IMR-90 (cell line): ENCODE measurements around the gene PRKCA.
"Not testable (repeated sequence)": the region's sequence is repeated elsewhere in the genome, so short reads cannot be mapped to it uniquely, and the experiment has no call there.

ENCODE experiments used
- FOS ChIP-seq: fragments of 150-350 bp; IDR thresholded peaks from 2 replicates; pipeline ENCODE4 v1.6.1; 2016; ENCODE audit warnings: low read depth, low read length
- NFE2L2 ChIP-seq: fragments of 150-350 bp; IDR thresholded peaks from 2 replicates; pipeline ENCODE4 v1.6.1; 2016; ENCODE audit warnings: low read depth, mild to moderate bottlenecking, low read length
- POLR2A ChIP-seq: IDR thresholded peaks from 2 replicates; pipeline ENCODE4 v1.6.1; 2012; ENCODE audit warnings: mild to moderate bottlenecking, low read depth, low read length
- RAD21 ChIP-seq: IDR thresholded peaks from 2 replicates; pipeline ENCODE4 v1.6.1; 2012; ENCODE audit warnings: low read length, improper control_type of control experiment
- RCOR1 ChIP-seq: IDR thresholded peaks from 2 replicates; pipeline ENCODE4 v1.6.1; 2012; ENCODE audit warnings: mild to moderate bottlenecking, low read length, improper control_type of control experiment; ENCODE audit not compliant: insufficient replicate concordance
- RFX5 ChIP-seq: IDR thresholded peaks from 2 replicates; pipeline ENCODE4 v1.8.0; 2012; ENCODE audit warnings: low read depth, mild to moderate bottlenecking, low read length, moderate library complexity
- SMC3 ChIP-seq: fragments of 150-350 bp; IDR thresholded peaks from 2 replicates; pipeline ENCODE4 v1.6.1; 2016; ENCODE audit warnings: low read depth, mild to moderate bottlenecking, antibody characterized with exemption, low read length, moderate library complexity
- TF ChIP-seq, protein P1 (sequence below): conservative IDR thresholded peaks from 2 replicates; pipeline ENCODE4 v1.5.1; 2012; ENCODE audit warnings: mild to moderate bottlenecking, low read depth, low read length, improper control_type of control experiment
- TF ChIP-seq, protein P2 (sequence below): fragments of 150-350 bp; IDR thresholded peaks from 2 replicates; pipeline ENCODE4 v1.6.1; 2016; ENCODE audit warnings: low read depth, mild to moderate bottlenecking, low read length, moderate library complexity, borderline replicate concordance

- TF ChIP-seq, protein P1, sequence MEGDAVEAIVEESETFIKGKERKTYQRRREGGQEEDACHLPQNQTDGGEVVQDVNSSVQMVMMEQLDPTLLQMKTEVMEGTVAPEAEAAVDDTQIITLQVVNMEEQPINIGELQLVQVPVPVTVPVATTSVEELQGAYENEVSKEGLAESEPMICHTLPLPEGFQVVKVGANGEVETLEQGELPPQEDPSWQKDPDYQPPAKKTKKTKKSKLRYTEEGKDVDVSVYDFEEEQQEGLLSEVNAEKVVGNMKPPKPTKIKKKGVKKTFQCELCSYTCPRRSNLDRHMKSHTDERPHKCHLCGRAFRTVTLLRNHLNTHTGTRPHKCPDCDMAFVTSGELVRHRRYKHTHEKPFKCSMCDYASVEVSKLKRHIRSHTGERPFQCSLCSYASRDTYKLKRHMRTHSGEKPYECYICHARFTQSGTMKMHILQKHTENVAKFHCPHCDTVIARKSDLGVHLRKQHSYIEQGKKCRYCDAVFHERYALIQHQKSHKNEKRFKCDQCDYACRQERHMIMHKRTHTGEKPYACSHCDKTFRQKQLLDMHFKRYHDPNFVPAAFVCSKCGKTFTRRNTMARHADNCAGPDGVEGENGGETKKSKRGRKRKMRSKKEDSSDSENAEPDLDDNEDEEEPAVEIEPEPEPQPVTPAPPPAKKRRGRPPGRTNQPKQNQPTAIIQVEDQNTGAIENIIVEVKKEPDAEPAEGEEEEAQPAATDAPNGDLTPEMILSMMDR = not testable (repeated sequence)
- TF ChIP-seq RCOR1, POLR2A, RFX5, NFE2L2, SMC3, RAD21, FOS: not testable (repeated sequence)
- TF ChIP-seq, protein P2, sequence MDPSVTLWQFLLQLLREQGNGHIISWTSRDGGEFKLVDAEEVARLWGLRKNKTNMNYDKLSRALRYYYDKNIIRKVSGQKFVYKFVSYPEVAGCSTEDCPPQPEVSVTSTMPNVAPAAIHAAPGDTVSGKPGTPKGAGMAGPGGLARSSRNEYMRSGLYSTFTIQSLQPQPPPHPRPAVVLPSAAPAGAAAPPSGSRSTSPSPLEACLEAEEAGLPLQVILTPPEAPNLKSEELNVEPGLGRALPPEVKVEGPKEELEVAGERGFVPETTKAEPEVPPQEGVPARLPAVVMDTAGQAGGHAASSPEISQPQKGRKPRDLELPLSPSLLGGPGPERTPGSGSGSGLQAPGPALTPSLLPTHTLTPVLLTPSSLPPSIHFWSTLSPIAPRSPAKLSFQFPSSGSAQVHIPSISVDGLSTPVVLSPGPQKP = not testable (repeated sequence)
These were observed 187.2 kb downstream of the PRKCA start for GRCh38 chr17:66489576-66489975.
